GM21786 (cell line): ENCODE results near the gene ADD1.
"Not testable (repeated sequence)": the region's sequence is repeated elsewhere in the genome, so short reads cannot be mapped to it uniquely, and the experiment has no call there.

Experiments
- ATAC-seq: cut with Tn5 transposase; IDR thresholded peaks from one replicate; pipeline ENCODE4 v1.9.1; 2021; ENCODE audit not compliant: unreplicated experiment

Gene ADD1

GRCh38 chr4:2932321-2932950 is 88.8 kb downstream of the ADD1 start:
- no peak for ATAC-seq

GRCh38 chr4:2932951-2933565 is 89.4 kb downstream of the ADD1 start:
- ATAC-seq, result no peak

DNA sequence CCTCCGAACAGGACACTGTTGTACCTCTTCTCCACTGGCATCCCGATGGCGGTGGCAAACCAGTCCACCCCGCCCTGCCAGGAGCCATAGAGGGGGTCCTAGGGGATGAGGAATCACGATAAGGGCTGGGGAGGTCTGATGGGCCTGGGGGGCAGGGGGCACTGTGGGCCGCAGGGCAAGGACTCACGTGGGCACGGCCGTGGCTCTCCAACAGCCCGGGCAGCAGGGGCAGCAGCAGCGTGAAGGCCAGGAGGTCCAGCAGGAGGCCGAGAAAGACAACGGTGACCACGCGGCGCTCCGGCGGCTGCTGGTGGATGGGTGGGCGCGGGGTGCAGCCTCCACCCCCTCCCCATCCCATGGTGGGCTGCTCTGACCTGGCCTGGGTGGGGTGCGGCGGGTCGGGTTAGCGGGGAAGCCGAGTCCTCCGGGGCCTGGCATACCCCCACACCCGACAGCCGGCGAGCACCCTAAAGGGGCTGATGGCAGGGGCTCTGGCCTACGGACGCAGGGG is 90.0 kb downstream of the ADD1 start:
- ATAC-seq, result no peak

- no peak for ATAC-seq
These were observed 90.6 kb downstream of the ADD1 start for GRCh38 chr4:2934077-2934812.

DNA sequence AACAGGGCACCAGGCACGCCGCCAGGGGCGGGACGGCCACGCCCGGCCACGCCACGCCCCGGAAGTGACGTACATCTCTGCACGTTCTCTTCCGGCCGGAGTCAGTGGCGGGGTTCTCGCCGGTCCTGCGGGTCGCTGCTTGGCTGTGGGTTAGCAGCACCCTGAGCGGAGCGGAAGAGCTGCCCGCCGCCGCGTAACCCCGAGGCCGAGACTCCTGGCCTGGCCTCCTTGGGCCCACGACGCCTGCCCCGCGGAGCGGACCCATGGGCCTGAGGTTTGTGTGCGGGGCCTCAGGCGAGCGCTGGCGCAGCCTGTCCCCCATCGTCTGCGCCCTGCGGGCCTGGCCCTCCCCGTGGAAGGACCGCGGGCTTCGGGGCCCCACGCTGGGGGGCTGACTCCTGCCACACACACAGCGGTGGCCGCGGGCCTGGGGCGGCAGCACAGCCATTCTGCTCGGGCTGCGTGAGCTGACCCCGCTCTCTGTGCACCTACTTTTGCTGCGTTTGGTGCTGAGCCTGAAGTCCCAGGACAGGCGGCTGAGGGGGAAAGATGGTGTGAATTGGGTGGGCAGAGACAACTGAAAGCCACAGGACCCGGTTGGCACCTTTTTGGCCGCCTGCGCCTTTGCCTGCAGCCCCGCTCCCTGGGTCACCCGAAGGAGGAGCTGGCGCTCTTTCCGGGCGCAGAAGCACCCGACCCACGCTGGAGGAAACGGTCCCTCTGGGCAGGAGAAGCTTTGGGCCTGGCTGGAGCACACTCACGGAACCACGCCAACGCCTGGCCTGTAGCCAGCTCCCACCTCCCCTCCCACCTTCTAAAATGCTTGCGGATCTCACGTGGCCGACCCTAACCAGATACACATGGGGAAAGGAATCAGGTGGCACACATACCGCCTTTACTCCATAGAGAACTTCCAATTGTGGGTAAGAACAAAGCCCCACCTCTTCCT is 91.4 kb downstream of the ADD1 start:
- peak; percentile 26 for ATAC-seq

DNA sequence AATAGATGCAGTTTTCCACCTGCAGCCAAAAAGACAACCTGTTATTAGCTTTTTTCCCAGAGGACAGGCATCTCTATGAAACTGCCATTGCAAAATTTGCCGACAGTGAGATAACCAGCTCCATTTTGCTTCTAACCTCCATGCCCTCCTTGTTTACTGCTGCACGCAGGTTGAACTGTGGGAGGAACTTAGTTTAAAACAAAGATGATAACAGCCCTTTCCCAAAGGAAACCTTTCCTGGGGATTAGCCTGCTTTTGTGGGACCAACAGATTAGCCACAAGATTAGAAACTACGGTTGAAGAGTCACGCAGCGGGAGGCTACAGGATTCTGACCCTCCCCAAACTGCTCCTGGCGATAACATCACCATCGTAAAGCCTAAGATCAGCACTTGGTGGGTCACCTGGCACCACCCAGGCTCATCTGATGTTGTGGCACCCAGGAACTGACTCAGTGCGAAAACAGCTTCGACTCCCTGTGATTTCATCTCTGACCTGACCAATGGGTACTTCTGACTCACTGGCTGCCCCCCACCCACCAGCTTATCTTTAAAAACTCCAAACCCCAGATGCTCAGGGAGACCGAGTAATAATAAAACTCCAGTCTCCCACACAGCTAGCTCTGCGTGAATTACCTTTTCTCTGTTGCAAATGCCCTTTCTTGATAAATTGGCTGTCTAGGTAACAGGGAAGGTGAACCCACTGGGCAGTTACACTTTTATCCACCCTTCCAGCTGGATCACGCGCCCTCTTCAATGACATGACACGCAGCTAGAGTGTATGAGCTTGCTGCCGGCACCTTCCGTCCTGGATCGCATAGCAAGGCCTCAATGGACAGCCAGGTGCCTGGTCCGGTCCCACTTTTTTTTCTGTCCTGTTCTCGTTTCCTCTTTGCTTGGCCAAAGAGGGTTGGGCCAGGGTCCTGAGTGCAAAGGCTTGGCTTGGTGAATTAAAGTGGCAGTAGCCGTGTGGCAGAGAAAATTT is 92.4 kb downstream of the ADD1 start:
- ATAC-seq, result no peak

DNA sequence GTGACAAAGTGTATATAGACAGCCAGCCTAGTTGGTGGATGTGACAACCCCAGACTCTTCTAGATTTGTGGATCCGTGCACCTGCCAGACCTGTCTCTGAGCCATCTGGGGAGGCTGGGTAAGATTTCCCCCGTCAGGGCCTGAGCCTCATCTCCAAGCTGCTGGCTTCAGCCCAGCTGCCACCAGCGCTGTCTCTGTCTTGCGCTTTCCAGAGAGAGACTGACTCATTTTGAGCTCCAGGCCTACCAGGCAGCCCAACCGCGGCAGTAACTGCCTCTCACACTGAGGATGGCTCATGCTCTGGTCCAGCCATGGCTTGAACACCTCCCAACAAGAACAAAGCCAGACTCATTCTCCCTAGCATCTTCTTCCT is 93.1 kb downstream of the ADD1 start:
- peak; percentile 30 for ATAC-seq

- peak; percentile 25 for ATAC-seq
These were observed 93.7 kb downstream of the ADD1 start for GRCh38 chr4:2937146-2937857.

GRCh38 chr4:2937986-2938385 is 94.3 kb downstream of the ADD1 start:
- no peak for ATAC-seq

- not testable (repeated sequence) for ATAC-seq
These were observed 94.8 kb downstream of the ADD1 start for GRCh38 chr4:2938411-2938810.

DNA sequence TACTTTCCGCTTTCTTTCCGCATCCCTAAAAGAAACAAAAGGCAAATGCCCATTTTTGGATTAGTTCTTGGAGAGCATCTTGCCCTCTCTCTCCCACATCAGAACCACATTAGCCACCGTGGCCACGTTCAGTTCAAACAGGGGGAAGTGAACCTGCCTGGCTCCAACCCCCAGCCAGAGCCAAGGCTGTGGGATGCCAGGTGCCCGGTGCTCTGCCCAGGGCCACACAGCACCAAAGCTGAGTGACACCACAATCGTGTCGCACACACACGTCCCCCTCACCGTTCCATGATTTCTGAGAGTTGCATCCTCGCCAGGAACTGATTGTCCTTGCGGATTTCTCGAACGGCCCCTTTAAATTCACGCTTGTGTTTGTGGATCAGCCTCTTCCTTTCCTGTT is 95.3 kb downstream of the ADD1 start:
- ATAC-seq, result no peak

DNA sequence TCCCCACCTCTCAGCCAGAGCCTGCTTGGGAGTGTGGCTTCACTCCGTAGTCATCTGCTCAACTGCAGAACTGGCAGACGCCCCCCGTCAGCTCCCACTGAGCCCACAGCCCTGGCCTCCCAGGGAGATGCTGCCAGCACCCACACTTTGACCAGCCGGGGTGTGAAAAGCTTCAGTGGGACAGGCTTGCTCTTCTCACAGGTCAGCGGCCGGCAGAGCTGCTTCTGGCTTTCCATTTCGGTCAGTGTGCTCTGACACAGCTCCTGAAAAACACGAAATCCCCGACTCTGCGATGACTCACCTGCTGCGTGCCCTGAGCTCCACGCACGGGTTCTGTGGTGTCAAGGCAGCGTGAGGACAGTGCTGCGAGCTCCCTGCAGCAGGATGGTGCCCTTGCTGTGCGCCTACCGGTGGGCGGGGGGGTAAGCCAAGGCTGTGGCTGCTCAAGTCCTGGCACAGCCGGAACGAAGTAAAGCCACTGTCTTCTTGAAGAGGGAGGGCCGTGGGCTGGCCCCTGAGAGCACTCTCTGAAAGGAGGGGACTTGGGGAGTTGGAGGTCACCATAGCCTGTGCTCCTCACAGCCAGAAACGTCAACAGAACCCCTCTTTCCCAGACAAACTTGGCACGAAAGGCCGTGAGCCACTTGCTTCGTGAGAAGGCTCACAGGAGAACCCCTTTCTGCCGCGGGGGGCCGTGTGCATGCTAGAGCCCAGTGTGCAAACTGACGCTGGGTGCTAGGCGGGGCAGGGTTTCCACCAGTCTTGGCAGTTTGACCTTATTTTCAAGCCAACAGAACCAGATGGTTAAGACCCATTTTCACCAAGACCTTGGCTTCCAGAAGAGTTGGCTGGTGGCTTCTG is 96.0 kb downstream of the ADD1 start:
- ATAC-seq, result no peak

- no peak for ATAC-seq
These were observed 96.9 kb downstream of the ADD1 start for GRCh38 chr4:2940267-2941137.

DNA sequence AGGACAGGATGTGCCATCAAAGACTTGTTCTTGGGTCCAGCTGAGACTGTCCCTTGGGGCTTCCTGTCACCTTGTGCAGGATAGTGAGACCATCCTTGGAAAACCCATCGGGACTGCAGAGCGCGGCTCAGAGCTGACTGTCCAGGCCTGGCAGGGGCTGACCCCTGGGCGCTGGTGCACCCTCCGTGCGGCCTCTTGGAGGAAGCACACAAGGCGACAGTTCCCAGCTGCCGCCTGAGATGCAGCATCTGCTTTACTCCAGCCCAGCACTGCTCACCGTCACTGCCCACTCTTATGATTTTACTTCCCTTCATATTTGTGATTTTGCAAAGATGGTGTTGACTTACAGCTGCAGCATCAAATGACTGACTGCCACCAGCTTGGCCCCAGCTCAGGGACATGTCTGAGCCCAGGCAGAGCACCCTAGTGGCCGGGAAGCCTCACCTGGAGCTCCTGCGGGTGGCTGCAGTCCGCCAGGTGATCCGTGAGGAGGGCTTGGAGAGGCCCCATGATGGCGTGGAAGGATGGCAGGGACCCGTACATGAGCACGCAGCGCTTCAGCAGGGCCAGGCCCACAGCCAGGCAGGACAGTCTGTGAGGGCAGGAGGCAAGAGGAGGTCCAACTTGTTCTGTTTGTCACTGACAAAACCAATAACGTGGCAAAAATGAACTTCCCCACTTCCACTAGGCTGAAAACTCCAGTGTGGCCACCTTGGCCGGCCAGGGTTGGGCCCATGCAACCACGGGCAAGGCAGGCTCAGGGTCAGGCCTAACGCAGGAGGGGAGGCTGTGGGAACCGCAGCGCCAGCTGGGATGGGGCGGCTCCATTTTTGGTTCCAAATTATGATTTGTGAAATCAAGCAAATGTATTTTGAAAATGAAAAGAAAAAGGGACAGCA is 97.7 kb downstream of the ADD1 start:
- no peak for ATAC-seq

- ATAC-seq, result no peak
These were observed 98.4 kb downstream of the ADD1 start for GRCh38 chr4:2942037-2942531.
